Measurements from ENCODE around the gene HNRNPLL. TPM values are rescaled to one million over a fixed set of nuclear protein-coding genes. Genes with fewer than 3 reads are reported as not detected.

Gene HNRNPLL
- total RNA-seq, 4 donors from 2014 or later, result 47.3 to 79.1 (median 68.7) TPM

GRCh38 chr2:38554973-38555595, 47.6 kb downstream of the HNRNPLL start:
- TF ChIP-seq CTCF (IDR thresholded peaks at IDR 0.05), result no peak
- TF ChIP-seq POLR2A (IDR thresholded peaks at IDR 0.05), result no peak
- TF ChIP-seq EP300 (IDR thresholded peaks at IDR 0.05), result no peak
- no peak for TF ChIP-seq POLR2AphosphoS5 (IDR thresholded peaks at IDR 0.05)
- ATAC-seq, result no peak
- WGBS, 2 donors (ENCODE audit: low coverage in 1 of 2), result 92 to 94% methylated on average over 3 to 5 of the region's 8 CpGs

DNA sequence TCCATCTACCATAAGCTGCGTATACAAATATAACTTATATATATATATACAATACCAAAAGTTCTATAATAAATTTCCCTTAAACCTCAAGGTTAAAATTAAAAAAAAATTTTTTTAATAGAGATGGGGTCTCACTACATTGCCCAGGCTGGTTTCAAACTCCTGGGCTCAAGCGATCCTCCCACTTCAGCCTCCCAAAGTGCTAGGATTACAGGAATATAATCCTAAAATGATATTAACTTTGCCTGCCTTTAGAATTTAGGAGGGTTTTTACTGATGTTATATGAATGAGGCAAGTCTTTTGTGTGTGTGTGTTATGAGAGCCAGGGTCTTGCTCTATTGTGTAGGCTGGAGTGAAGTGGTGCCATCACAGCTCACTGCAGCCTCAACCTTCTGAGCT, 49.2 kb downstream of the HNRNPLL start:
- 93% methylated on average over 2 of the region's 2 CpGs for WGBS, 2 donors (ENCODE audit: low coverage in 1 of 2)
- no peaks in the 10 kb centered on the region for H3K36me3 ChIP-seq
- peaks cover 0 to 3% (median 0%) of the 10 kb centered on the region in 3 donors for H3K4me1 ChIP-seq
- H3K4me3 ChIP-seq, result no peak overlapping the region
- H3K27ac ChIP-seq, result no peak overlapping the region
- no peak for ATAC-seq
- no peaks in the 10 kb centered on the region for H3K9me3 ChIP-seq
- TF ChIP-seq POLR2AphosphoS5 (IDR thresholded peaks at IDR 0.05), result no peak
- no peak for TF ChIP-seq POLR2A (IDR thresholded peaks at IDR 0.05)
- no peaks in the 10 kb centered on the region for H3K27me3 ChIP-seq

More at GRCh38 chr2:38554973-38555595, 47.6 kb downstream of the HNRNPLL start:
- Histone ChIP-seq H3K9me3 (no peaks in the 10 kb centered on the region), H3K36me3 (peaks cover 0 to 9% of the 10 kb centered on the region in 2 donors), H3K4me3 (no peak overlapping the region), H3K27ac (no peak overlapping the region), H3K4me1 (peaks cover 0 to 3% (median 0%) of the 10 kb centered on the region in 3 donors), H3K27me3 (no peaks in the 10 kb centered on the region)

GRCh38 chr2:38552259-38552658, 50.5 kb downstream of the HNRNPLL start:
- no peak for TF ChIP-seq POLR2A (IDR thresholded peaks at IDR 0.05)
- no peak for TF ChIP-seq EP300 (IDR thresholded peaks at IDR 0.05)
- no peak for TF ChIP-seq CTCF (IDR thresholded peaks at IDR 0.05)
- TF ChIP-seq POLR2AphosphoS5 (IDR thresholded peaks at IDR 0.05), result no peak
- H3K36me3 ChIP-seq, result no peaks in the 10 kb centered on the region
- WGBS, 2 donors (ENCODE audit: low coverage in 1 of 2), result 60 to 67% methylated on average over 1 to 2 of the region's 2 CpGs
- no peaks in the 10 kb centered on the region for H3K9me3 ChIP-seq
- H3K27ac ChIP-seq, result no peak overlapping the region
- ATAC-seq, result no peak
- no peaks in the 10 kb centered on the region for H3K27me3 ChIP-seq
- no peak overlapping the region for H3K4me3 ChIP-seq
- H3K4me1 ChIP-seq, result peaks cover 0 to 3% (median 0%) of the 10 kb centered on the region in 3 donors

DNA sequence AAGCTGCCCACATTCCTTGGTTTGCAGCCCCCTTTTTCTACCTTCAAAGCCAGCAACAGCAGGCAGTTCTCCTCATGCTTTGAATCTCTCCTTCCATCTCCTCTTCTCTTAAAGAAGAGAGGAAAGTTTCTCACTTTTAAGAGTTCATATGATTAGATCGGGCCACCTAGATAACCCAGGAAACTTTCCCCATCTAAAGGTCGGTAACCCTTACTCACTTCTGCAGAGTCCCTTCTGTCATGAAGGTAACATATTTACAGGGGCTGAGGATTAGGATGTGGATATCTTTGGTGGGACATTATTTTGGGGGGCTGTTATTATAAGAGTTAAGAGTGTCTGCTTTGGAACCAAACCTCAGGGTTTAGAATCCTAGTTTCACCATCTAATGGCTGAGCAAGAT, 51.0 kb downstream of the HNRNPLL start:
- H3K36me3 ChIP-seq, result no peaks in the 10 kb centered on the region
- H3K4me1 ChIP-seq, result no peaks in the 10 kb centered on the region
- TF ChIP-seq EP300 (IDR thresholded peaks at IDR 0.05) (no peak), CTCF (IDR thresholded peaks at IDR 0.05) (no peak), POLR2A (IDR thresholded peaks at IDR 0.05) (no peak), POLR2AphosphoS5 (IDR thresholded peaks at IDR 0.05) (no peak)
- H3K9me3 ChIP-seq, result no peaks in the 10 kb centered on the region
- no peak overlapping the region for H3K4me3 ChIP-seq
- H3K27ac ChIP-seq, result no peak overlapping the region
- 89% methylated on average over 2 of the region's 2 CpGs; no CpG with 5 or more reads in 1 of the 2 donors for WGBS, 2 donors (ENCODE audit: low coverage in 1 of 2)
- no peaks in the 10 kb centered on the region for H3K27me3 ChIP-seq
- ATAC-seq, result no peak

GRCh38 chr2:38551171-38551570, 51.6 kb downstream of the HNRNPLL start:
- Histone ChIP-seq H3K4me3 (no peak overlapping the region), H3K27me3 (no peaks in the 10 kb centered on the region), H3K36me3 (no peaks in the 10 kb centered on the region), H3K4me1 (no peaks in the 10 kb centered on the region), H3K27ac (no peak overlapping the region), H3K9me3 (no peaks in the 10 kb centered on the region)
- ATAC-seq, result no peak
- TF ChIP-seq POLR2AphosphoS5 (IDR thresholded peaks at IDR 0.05) (no peak), EP300 (IDR thresholded peaks at IDR 0.05) (no peak), POLR2A (IDR thresholded peaks at IDR 0.05) (no peak), CTCF (IDR thresholded peaks at IDR 0.05) (no peak)
- WGBS, 2 donors (ENCODE audit: low coverage in 1 of 2), result 92 to 100% methylated on average over 3 of the region's 3 CpGs

Data from gastroesophageal sphincter (tissue), 4 donors.